Measurements from ENCODE around the gene OGFRL1.
"Not testable (repeated sequence)": the region's sequence is repeated elsewhere in the genome, so short reads cannot be mapped to it uniquely, and the experiment has no call there.

OGFRL1 gene

GRCh38 chr6:71258078-71258866 lies 30.3 kb upstream of the OGFRL1 start:
- Histone ChIP-seq H3K27ac (no peak overlapping the region), H3K27me3 (replicated peaks) (no peaks in the 10 kb centered on the region), H3K4me3 (ENCODE audit: low read depth, low read length) (no peak overlapping the region), H3K36me3 (replicated peaks) (no peaks in the 10 kb centered on the region)
- TF ChIP-seq CTCF (IDR thresholded peaks at IDR 0.05; ENCODE audit: low read depth, low read length, missing control alignments): no peak
- DNase-seq: no peak
- in situ Hi-C loops (cut with HindIII; ENCODE audit: low pct_ligation_motif_present, low sequenced_read_pairs): no loop called here

GRCh38 chr6:71259888-71260604 lies 28.6 kb upstream of the OGFRL1 start:
- no peak for TF ChIP-seq CTCF (IDR thresholded peaks at IDR 0.05; ENCODE audit: low read depth, low read length, missing control alignments)
- no peak overlapping the region for H3K4me3 ChIP-seq (ENCODE audit: low read depth, low read length)
- H3K27ac ChIP-seq: no peak overlapping the region
- DNase-seq: no peak
- no peaks in the 10 kb centered on the region for H3K36me3 ChIP-seq (replicated peaks)
- H3K27me3 ChIP-seq (replicated peaks): no peaks in the 10 kb centered on the region
- in situ Hi-C loops (cut with HindIII; ENCODE audit: low pct_ligation_motif_present, low sequenced_read_pairs): no loop called here

GRCh38 chr6:71262914-71263313 lies 25.7 kb upstream of the OGFRL1 start:
- TF ChIP-seq CTCF (IDR thresholded peaks at IDR 0.05; ENCODE audit: low read depth, low read length, missing control alignments): no peak
- Histone ChIP-seq H3K27ac (no peak overlapping the region), H3K4me3 (ENCODE audit: low read depth, low read length) (no peak overlapping the region), H3K27me3 (replicated peaks) (no peaks in the 10 kb centered on the region), H3K36me3 (replicated peaks) (no peaks in the 10 kb centered on the region)
- in situ Hi-C loops (cut with HindIII; ENCODE audit: low pct_ligation_motif_present, low sequenced_read_pairs): no loop called here
- DNase-seq: no peak

- in situ Hi-C loops (cut with HindIII; ENCODE audit: low pct_ligation_motif_present, low sequenced_read_pairs); H3K27ac ChIP-seq; H3K27me3 ChIP-seq (replicated peaks); DNase-seq; H3K36me3 ChIP-seq (replicated peaks); H3K4me3 ChIP-seq (ENCODE audit: low read depth, low read length): not testable (repeated sequence)
Measured at GRCh38 chr6:71266392-71266791, 22.2 kb upstream of the OGFRL1 start.

- Histone ChIP-seq H3K27ac (no peak overlapping the region), H3K4me3 (ENCODE audit: low read depth, low read length) (no peak overlapping the region), H3K36me3 (replicated peaks) (no peaks in the 10 kb centered on the region), H3K27me3 (replicated peaks) (no peaks in the 10 kb centered on the region)
- no peak for DNase-seq
- in situ Hi-C loops (cut with HindIII; ENCODE audit: low pct_ligation_motif_present, low sequenced_read_pairs): no loop called here
- TF ChIP-seq CTCF (IDR thresholded peaks at IDR 0.05; ENCODE audit: low read depth, low read length, missing control alignments): no peak
Measured at GRCh38 chr6:71268735-71269437, 19.7 kb upstream of the OGFRL1 start.

All from brain microvascular endothelial cell (primary cell).